ENCODE results near the gene RUSC2. TPM values are rescaled to one million over a fixed set of nuclear protein-coding genes. Genes with fewer than 3 reads are reported as not detected.
"Not testable (repeated sequence)": the region's sequence is repeated elsewhere in the genome, so short reads cannot be mapped to it uniquely, and the experiment has no call there.

RUSC2 gene
- total RNA-seq, 1 experiment from 2014 or later = 49.9 TPM

GRCh38 chr9:35522187-35522586 is 32.3 kb downstream of the RUSC2 start:
- Histone ChIP-seq H3K36me3 (ENCODE audit: control insufficient read depth, insufficient read depth, low read length) (no peaks in the 10 kb centered on the region), H3K9me3 (ENCODE audit: control insufficient read depth, insufficient read depth, low read depth, low read length) (no peaks in the 10 kb centered on the region), H3K4me1 (ENCODE audit: control insufficient read depth, insufficient read depth, low read length) (peaks cover 73% of the 10 kb centered on the region), H3K4me3 (ENCODE audit: low read depth in 2 of 2, low read length in 2 of 2) (no peak overlapping the region), H3K27ac (ENCODE audit: low read length) (peak overlapping the region; percentile 100), H3K27me3 (ENCODE audit: control insufficient read depth, insufficient read depth, low read length) (no peaks in the 10 kb centered on the region)
- CTCF ChIA-PET = interaction anchor here (0.6 kb wide), 1 partner anchor 228 kb away, joined by 3 read pairs; no protein-coding TSS in a partner anchor
- TF ChIP-seq SIN3A (IDR thresholded peaks at IDR 0.05; ENCODE audit: borderline replicate concordance, insufficient read depth, low read depth, low read length) (no peak), CTCF (IDR thresholded peaks at IDR 0.05) (peak; percentile 65)
- POLR2A ChIA-PET = no interaction called here
- no peak for ATAC-seq
- DNase-seq (ENCODE audit: low read depth, low spot score) = no peak
- in situ Hi-C loops (cut with HindIII; ENCODE audit: low pct_unique_long_range_greater_than_20kb, low sequenced_read_pairs) (no loop called here), intact Hi-C loops (cut with micrococcal nuclease; ENCODE audit: unreplicated experiment) (no loop called here)
- BruUV-seq (replicated peaks) = no TSS peak

- TF ChIP-seq SIN3A (IDR thresholded peaks at IDR 0.05; ENCODE audit: borderline replicate concordance, insufficient read depth, low read depth, low read length) (no peak), CTCF (IDR thresholded peaks at IDR 0.05) (no peak), POLR2AphosphoS5 (IDR thresholded peaks at IDR 0.05; ENCODE audit: low read depth, low read length) (no peak), REST (IDR thresholded peaks at IDR 0.05; ENCODE audit: insufficient read depth in 1 of 2, low read depth in 2 of 2, low read length in 1 of 2) (no peak), TCF7L2 (IDR thresholded peaks at IDR 0.05; ENCODE audit: low read depth, low read length) (no peak)
- DNase-seq (ENCODE audit: low read depth, low spot score) = no peak
- in situ Hi-C loops (cut with HindIII; ENCODE audit: low pct_unique_long_range_greater_than_20kb, low sequenced_read_pairs) (no loop called here), intact Hi-C loops (cut with micrococcal nuclease; ENCODE audit: unreplicated experiment) (no loop called here)
- ChIA-PET POLR2A (no interaction called here), CTCF (interaction anchor here (0.6 kb wide), 1 partner anchor 228 kb away, joined by 3 read pairs; no protein-coding TSS in a partner anchor)
- Histone ChIP-seq H3K9me3 (ENCODE audit: control insufficient read depth, insufficient read depth, low read depth, low read length) (no peaks in the 10 kb centered on the region), H3K27me3 (ENCODE audit: control insufficient read depth, insufficient read depth, low read length) (no peaks in the 10 kb centered on the region), H3K4me1 (ENCODE audit: control insufficient read depth, insufficient read depth, low read length) (peaks cover 68% of the 10 kb centered on the region), H3K36me3 (ENCODE audit: control insufficient read depth, insufficient read depth, low read length) (no peaks in the 10 kb centered on the region), H3K27ac (ENCODE audit: low read length) (peak overlapping the region; percentile 100), H3K4me3 (ENCODE audit: low read depth in 2 of 2, low read length in 2 of 2) (no peak overlapping the region)
- no TSS peak for BruUV-seq (replicated peaks)
- no peak for ATAC-seq
Measured at GRCh38 chr9:35522700-35523099, 32.8 kb downstream of the RUSC2 start.

GRCh38 chr9:35523556-35523955 is 33.6 kb downstream of the RUSC2 start:
- Histone ChIP-seq H3K27ac (ENCODE audit: low read length) (peak overlapping the region; percentile 100; the same call in 1 of the 2 replicates), H3K4me1 (ENCODE audit: control insufficient read depth, insufficient read depth, low read length) (peaks cover 60% of the 10 kb centered on the region)
- in situ Hi-C loops (cut with HindIII; ENCODE audit: low pct_unique_long_range_greater_than_20kb, low sequenced_read_pairs); BruUV-seq (replicated peaks); POLR2A ChIA-PET; intact Hi-C loops (cut with micrococcal nuclease; ENCODE audit: unreplicated experiment); CTCF ChIA-PET; H3K36me3 ChIP-seq (ENCODE audit: control insufficient read depth, insufficient read depth, low read length); ATAC-seq; H3K4me3 ChIP-seq (ENCODE audit: low read depth in 2 of 2, low read length in 2 of 2); DNase-seq (ENCODE audit: low read depth, low spot score); H3K27me3 ChIP-seq (ENCODE audit: control insufficient read depth, insufficient read depth, low read length); H3K9me3 ChIP-seq (ENCODE audit: control insufficient read depth, insufficient read depth, low read depth, low read length): not testable (repeated sequence)

Data from Panc1 (cell line).